SIG-M5 (cell line): ENCODE results near the gene WDR41.
"Not testable (repeated sequence)": the region's sequence is repeated elsewhere in the genome, so short reads cannot be mapped to it uniquely, and the experiment has no call there.

Source experiments
- DNase-seq: peaks from one replicate; lab custom pipeline; 2025; lab: John Stamatoyannopoulos, UW

WDR41 gene

DNA sequence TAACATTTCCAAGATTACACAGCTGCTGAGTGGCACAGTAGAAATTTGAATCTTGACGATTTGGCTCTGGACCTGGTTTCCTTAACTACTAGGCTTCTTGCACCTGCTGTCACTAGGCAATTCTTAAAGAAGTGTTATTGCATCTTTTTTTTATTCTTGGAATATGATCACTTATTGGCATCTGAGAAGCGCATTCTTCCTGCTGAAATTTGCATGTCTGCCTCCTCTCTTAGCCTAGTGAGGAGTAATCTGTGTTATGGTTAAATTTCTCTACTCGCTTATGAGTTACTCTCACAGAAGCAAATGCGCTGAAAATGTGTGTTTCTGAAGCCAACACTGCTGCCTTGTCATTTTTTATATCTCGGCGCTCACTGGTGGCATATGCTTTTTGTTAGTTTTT, 89.3 kb downstream of the WDR41 start:
- DNase-seq = no peak

DNA sequence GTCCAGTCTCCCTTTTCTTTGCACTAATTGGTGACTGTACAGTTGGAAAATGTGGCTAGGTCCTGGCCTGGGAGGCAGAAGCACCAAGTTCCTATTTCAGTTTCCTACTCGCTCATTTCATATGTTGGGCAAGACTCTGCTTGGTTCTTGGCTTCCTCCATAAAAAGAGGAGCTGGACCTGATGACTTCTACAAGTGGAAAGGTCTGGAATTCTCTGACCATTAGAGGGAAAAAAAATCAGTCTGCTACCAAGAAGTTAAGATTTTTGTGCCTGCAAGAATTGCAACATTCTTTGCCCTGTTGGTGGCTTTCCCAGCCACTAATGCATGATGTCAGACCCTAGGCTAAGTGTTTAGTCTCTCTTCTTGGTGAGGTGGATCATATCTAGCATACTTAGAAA, 91.5 kb downstream of the WDR41 start:
- no peak for DNase-seq

DNA sequence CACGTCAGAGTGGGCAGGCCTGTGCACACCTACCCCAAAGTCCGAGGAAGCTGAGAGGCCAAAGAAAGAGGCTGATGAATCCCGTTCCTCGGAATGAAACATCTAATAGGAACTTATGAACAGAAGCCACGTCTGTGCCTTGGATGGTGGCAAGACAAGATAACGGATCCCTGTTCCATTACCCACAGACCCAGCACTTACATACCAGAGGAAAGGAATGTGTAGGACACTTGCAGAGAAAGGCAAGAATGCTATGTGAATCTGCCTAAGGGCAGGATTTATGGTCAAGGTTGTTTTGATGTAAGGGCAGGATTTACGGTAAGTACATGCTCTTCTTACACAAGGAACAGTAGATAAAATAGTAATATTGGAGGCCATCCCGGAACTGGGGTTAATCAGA, 93.2 kb downstream of the WDR41 start:
- DNase-seq = no peak

DNA sequence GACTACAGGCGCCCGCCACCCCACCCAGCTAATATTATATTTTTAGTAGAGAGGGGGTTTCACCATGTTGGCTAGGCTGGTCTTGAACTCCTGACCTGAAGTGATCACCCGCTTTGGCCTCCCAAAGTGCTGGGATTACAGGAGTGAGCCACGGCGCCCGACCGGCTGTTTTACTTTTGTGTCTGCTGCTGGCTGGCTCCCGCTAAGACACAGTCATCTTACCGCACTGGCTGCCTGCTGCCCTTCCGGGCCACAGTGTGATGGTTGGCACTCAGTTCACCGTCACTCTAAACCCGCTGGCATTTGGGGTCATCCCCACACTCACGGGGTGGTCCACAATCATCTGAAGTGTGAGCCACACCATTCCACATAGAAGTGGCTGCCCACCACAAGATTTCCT, 93.7 kb downstream of the WDR41 start:
- no peak for DNase-seq

DNA sequence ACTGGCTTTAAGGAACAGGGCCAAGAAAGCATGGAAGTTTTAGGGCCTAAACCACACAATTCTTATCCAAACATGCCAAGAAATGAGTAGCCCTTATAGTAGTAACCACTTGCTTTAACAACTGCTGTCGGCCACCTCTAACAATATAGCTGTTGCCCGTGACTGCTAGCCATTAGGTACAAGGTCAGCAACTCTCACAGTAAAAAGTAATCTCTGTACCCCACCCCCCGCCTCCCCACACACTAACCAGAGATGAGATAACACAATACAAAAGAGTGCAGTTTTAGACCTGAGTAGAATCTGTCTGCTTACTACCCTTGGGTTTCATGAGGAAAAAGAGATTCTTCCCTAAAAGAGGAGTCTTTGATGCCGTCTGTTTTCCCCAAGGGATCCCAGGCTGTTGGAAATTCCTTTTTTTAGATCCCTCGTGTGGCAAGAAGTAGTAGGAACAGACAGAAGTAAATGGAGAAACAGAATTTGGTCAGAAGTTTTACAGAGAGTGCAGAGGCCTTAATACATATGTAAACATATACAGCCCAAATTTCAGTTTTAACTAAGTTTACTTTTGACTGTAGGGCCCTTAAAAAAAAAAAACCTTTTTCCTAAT, 94.3 kb downstream of the WDR41 start:
- no peak for DNase-seq

DNA sequence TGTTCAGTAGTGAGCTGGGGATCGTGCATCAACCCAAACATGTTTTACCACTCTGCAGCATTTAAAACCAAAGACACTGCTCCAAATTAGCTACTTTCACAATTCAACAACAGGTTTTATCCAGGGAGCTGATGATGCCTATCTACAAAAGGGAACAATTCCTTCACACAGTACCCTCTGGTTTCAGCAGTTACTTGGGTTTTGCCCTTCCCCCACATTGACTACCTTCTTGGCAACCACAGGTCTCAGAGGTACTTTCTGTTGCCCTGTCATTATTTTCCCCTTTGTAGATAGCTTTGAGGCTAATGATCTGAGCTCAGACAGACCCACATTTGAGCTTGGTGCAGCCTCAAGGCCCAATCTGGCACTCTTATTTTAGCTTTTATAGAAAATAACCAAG, 96.1 kb downstream of the WDR41 start:
- no peak for DNase-seq

DNA sequence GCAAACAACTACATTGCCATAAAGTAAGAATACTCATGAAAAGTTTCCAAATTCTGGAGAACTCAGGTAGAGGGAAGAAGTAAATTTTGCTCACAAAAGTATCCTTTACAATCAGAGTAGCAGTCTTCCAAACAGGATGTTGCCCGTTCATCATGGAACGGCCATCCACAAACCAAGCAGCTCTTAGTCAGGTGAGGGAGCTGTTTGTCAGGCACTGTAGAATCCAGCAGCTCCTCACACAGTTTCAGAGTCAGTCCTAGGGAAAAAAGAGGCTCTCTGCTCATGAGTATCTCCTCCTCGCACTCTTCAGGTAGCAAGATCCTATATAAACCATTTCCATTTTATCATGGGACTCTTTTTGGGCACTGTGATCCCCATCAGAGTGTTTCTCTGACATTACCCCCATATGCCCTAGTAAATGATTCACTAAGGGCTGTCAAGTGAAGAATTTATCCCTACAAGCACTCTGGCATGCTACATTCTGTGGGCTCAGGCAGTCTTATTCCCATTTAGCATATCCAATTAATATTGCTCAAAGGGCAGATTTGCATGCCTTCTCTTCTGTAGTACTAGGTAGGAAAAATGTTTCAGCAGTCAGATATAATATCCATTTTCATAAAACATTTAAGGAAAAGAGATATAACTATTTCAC, 97.9 kb downstream of the WDR41 start:
- DNase-seq = no peak

DNA sequence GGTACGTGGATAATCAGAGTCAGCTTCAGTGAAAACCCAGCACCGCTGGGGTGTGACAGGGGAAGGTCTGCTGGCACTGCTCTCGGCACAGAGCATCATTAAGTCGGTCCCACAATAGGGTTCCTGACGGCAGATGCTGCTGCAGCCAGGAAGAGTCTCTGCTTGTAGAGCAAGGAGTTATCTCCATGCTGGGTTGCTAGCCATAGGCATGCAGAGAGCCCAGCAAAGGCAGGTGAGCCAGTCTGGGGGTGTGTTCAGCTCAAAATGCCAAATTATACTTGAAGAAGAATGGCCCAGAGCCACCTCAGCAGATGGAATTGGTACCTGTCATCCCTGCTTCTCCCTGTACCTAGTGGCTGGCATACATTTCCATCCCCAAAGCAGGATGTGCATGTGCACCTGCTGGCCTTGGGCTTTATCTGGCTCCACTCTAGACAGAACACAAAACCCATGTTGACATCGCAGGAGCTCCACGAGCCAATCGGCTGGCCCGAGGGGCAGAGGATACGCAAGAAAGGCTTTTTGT, 100.8 kb downstream of the WDR41 start:
- DNase-seq = no peak

DNA sequence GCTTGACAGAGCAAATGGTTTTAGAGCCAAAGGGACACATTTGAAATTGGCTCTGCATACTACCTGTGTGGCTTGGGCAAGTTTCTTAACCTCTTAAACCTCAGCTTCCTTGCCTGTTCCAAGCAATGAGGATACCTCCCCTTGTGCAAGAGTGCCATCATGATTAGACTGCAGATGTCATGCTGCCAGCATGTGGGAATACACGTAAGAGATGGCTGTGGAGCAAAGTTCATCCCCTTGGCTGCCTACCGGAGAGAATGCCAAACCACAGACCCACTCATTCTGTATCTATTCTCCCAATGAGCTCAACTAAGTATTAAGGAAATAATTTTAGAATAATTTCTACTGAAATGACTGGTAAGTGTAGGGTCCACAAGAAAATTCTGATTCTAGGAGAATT, 101.3 kb downstream of the WDR41 start:
- no peak for DNase-seq

DNA sequence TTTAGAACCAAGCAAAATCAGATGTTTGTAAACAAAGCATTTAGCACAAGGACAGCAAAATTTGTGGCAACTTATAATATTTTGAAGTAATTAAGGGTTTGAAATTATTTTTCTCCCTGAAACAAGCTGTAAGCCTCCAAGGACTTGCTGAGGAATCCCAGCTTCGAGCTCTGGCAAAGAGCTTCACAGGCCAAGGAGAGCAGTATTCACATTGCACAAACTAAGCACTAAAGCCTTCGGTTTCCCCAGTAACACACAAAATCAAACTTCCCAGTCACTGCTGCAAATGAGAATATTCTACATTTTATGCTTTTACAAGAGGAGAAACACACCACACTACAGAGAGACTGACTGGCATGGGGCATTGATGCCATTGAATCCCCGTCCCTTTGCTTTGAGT, 101.9 kb downstream of the WDR41 start:
- no peak for DNase-seq

DNA sequence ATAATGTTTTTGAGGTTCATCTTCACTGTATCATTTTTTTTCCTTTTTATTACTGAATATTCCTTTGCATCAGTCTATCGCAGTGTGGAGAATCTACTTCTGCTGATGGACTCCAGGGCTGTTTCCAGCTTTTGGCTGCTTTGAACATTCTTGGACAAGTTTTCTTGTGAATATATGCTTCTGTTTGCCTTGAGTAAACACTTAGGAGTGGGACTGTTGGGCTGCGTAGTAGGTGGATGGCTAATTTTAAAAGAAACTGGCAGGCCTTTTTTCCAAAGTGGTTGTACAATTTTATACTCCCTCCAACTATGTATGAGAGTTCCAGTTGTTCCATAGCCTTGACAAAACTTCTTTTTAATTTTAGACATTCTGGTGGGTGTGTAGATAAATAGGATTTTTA, 102.4 kb downstream of the WDR41 start:
- DNase-seq = no peak

DNA sequence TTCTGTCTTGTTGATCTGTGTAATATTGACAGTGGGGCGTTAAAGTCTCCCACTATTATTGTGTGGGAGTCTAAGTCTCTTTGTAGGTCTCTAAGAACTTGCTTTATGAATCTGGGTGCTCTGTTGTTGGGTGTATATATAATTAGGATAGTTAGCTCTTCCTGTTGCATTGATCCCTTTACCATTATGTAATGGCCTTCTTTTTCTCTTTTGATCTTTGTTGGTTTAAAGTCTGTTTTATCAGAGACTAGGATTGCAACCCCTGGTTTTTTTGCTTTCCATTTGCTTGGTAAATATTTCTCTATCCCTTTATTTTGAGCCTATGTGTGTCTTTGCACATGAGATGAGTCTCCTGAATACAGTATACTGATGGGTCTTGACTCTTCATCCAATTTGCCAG, 105.8 kb downstream of the WDR41 start:
- DNase-seq = not testable (repeated sequence)

DNA sequence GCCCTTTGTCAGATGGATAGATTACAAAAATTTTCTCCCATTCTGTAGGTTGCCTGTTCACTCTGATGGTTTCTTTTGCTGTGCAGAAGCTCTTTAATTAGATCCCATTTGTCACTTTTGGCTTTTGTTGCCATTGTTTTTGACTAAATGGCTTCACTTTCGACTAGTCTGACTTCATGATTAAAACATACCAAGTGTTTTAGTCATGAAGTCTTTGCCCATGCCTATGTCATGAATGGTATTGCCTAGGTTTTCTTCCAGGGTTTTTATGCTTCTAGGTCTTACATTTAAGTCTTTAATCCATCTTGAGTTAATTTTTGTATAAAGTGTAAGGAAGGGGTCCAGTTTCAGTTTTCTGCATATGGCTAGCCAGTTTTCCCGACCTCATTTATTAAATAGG, 108.8 kb downstream of the WDR41 start:
- not testable (repeated sequence) for DNase-seq
